CD4-positive, alpha-beta T cell treated with Interferon alpha-2 for 1 hour (primary cell): ENCODE results near the gene CAB39.
A peak's percentile ranks its signal among the peaks of the same experiment; 100 is the strongest.

ENCODE experiments used
- DNase-seq, 2 donors: peaks; one replicate each; pipeline ENCODE4 v3.0.0-alpha.2; 2020 to 2022

CAB39 gene

GRCh38 chr2:230788554-230789175 lies 76.0 kb downstream of the CAB39 start:
- no peak for DNase-seq

GRCh38 chr2:230790981-230791380 lies 78.3 kb downstream of the CAB39 start:
- no peak for DNase-seq

GRCh38 chr2:230793572-230794359 lies 81.1 kb downstream of the CAB39 start:
- peak; percentile 71 to 77 for DNase-seq

GRCh38 chr2:230794497-230794896 lies 81.9 kb downstream of the CAB39 start:
- peak in 1 of 2 donors; percentile 38 for DNase-seq

- no peak for DNase-seq
These were observed 83.2 kb downstream of the CAB39 start for GRCh38 chr2:230795856-230796255.

GRCh38 chr2:230796280-230796862 lies 83.7 kb downstream of the CAB39 start:
- no peak for DNase-seq

- peak in 1 of 2 donors; percentile 9 for DNase-seq
These were observed 85.2 kb downstream of the CAB39 start for GRCh38 chr2:230797515-230798495.

- DNase-seq = peak; percentile 26 to 78
These were observed 86.2 kb downstream of the CAB39 start for GRCh38 chr2:230798769-230799399.

- DNase-seq = no peak
These were observed 92.8 kb downstream of the CAB39 start for GRCh38 chr2:230805353-230806017.

- DNase-seq = no peak
These were observed 95.1 kb downstream of the CAB39 start for GRCh38 chr2:230807729-230808128.

GRCh38 chr2:230809015-230809414 lies 96.4 kb downstream of the CAB39 start:
- no peak for DNase-seq

GRCh38 chr2:230809677-230810251 lies 97.1 kb downstream of the CAB39 start:
- no peak for DNase-seq

- no peak for DNase-seq
These were observed 98.9 kb downstream of the CAB39 start for GRCh38 chr2:230811508-230811907.

- no peak for DNase-seq
These were observed 99.4 kb downstream of the CAB39 start for GRCh38 chr2:230812033-230812432.

- DNase-seq = peak in 1 of 2 donors; percentile 20
These were observed 102.0 kb downstream of the CAB39 start for GRCh38 chr2:230814616-230815015.

- DNase-seq = no peak
These were observed 102.4 kb downstream of the CAB39 start for GRCh38 chr2:230815088-230815487.

- DNase-seq = no peak
These were observed 104.1 kb downstream of the CAB39 start for GRCh38 chr2:230816735-230817134.

GRCh38 chr2:230819433-230819832 lies 106.8 kb downstream of the CAB39 start:
- DNase-seq = no peak

- DNase-seq = no peak
These were observed 108.8 kb downstream of the CAB39 start for GRCh38 chr2:230821261-230821990.

GRCh38 chr2:230821991-230822520 lies 109.4 kb downstream of the CAB39 start:
- DNase-seq = no peak
